VCaP (cell line): Measurements from ENCODE around the gene MCM5.

Experiments
- H3K27ac ChIP-seq: fragments of 450-650 bp; 2 replicates; pipeline ENCODE4 v1.5.1; 2017
- CTCF ChIP-seq: fragments of 450-650 bp; conservative IDR thresholded peaks from 2 replicates; pipeline ENCODE4 v1.5.1; 2017; ENCODE audit warnings: mild to moderate bottlenecking, moderate library complexity

MCM5 gene

GRCh38 chr22:35399114-35399677 lies 744 bp upstream of the MCM5 start:
- TF ChIP-seq CTCF, result no peak
- H3K27ac ChIP-seq, result peak overlapping the region; percentile 82

- H3K27ac ChIP-seq, result peak overlapping the region; percentile 82
Measured at GRCh38 chr22:35400501-35400790, 506 bp downstream of the MCM5 start.

GRCh38 chr22:35401863-35402262 lies 1.9 kb downstream of the MCM5 start:
- no peak overlapping the region for H3K27ac ChIP-seq
- TF ChIP-seq CTCF, result no peak

More at GRCh38 chr22:35400501-35400790, 506 bp downstream of the MCM5 start:
- no peak for TF ChIP-seq CTCF

GRCh38 chr22:35403356-35403755 lies 3.4 kb downstream of the MCM5 start:
- no peak for TF ChIP-seq CTCF
- H3K27ac ChIP-seq, result no peak overlapping the region

GRCh38 chr22:35404176-35404575 lies 4.2 kb downstream of the MCM5 start:
- H3K27ac ChIP-seq, result no peak overlapping the region
- TF ChIP-seq CTCF, result no peak

GRCh38 chr22:35406443-35406842 lies 6.5 kb downstream of the MCM5 start:
- no peak overlapping the region for H3K27ac ChIP-seq
- TF ChIP-seq CTCF, result no peak

- H3K27ac ChIP-seq, result no peak overlapping the region
- TF ChIP-seq CTCF, result no peak
Measured at GRCh38 chr22:35407362-35407761, 7.4 kb downstream of the MCM5 start.
